GM19455 (cell line): ENCODE data around the gene APBA2.

ENCODE experiments used
- ATAC-seq: cut with Tn5 transposase; IDR thresholded peaks from one replicate; pipeline ENCODE4 v1.9.1; 2021; ENCODE audit not compliant: unreplicated experiment

Gene APBA2

GRCh38 chr15:29072444-29072843 is 186.7 kb downstream of the APBA2 start:
- ATAC-seq: no peak

DNA sequence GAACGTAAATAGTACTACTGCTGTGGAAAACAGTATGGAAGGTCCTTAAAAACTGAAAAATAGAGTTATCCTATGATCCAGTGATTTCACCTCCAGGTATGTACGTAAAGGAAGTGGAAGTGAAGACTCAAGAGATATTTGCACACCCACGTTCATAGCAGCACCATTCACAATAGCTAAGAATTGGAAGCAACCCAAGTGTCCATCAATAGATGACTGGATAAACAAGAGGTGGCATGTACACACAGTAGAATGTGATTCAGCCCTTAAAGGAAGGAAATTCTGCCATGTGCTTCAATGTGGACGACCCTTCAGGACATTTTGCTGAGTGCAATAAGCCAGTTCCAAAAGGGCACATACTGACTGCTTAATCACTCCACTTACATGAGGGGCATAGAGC is 188.3 kb downstream of the APBA2 start:
- ATAC-seq: no peak

- no peak for ATAC-seq
Measured at GRCh38 chr15:29078541-29078940, 192.8 kb downstream of the APBA2 start.

- no peak for ATAC-seq
Measured at GRCh38 chr15:29079479-29079878, 193.7 kb downstream of the APBA2 start.

- no peak for ATAC-seq
Measured at GRCh38 chr15:29081781-29082180, 196.0 kb downstream of the APBA2 start.

DNA sequence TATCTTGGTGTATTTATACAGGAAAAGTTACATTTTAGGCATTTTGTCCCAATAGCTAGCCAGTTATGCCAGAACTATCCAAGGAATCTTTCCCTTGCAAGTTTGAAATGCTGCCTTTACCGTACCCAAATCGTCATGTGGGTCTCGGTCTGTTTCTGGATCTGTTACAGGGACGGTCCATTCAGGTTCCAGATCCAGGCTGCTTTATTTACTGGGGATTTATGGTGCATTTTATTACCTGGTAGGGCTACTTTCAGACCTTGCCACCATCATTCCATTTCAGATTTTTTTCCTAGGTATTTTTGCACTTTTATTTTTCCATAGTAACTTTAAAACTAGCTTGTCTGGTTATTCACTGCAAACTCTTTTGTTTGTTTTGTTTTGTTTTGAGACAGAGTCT is 197.4 kb downstream of the APBA2 start:
- no peak for ATAC-seq

- ATAC-seq: no peak
Measured at GRCh38 chr15:29083858-29084257, 198.1 kb downstream of the APBA2 start.

DNA sequence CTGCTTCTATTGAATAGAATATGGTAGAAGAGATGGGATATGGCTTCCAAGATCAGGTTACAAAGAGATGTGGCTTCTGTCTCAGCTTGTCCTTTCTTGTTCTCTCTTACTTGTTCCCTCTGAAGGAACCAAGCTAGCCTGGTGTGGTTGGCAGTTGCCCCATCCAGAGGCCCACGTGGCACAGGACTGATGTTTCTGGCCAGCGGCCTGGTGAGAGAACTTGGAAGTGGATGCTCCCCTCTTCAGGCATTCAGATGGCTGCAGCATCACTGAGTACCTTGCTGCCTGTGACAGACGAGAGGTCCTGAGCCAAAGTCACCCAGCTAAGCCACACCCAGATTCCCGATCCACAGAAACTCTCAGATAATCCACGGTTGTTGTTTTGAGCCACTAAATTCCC is 200.2 kb downstream of the APBA2 start:
- ATAC-seq: no peak

- no peak for ATAC-seq
Measured at GRCh38 chr15:29086891-29087290, 201.1 kb downstream of the APBA2 start.

DNA sequence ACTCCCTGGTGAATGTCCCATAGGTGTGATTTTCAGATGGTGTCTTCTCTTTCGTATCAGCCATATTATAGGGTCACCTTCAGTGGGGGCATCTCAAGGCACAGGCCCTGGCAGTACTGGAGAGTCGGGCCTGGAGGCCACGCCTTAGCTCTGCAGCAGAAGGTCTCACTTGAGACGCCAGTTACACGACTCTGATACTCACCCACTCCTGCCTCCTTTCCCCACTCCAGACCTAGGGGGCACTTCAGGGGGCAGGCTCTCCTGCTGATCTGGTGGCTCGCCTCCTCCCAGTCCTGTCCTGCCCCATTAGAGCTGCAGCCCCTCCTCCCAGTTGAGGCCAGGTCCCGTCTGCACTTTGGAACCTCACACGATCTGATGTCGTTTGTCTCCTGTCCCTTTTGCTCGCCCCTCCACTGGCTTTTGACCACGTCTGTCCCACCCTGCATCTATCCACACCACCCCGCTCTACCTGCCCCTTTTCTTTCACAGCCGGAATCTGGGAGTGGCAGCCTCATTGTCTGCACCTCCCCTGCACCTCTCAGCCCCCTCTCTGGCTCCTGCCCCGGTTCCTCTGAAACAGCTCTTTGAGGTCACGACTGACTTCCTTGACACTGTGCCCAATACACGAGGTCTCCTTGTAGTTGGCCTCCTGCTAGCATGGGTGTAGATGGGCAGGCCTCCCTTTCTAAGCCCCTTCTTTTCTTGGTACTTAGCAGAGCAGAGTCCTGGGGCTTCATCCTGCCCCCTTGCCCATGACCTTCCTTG is 201.9 kb downstream of the APBA2 start:
- no peak for ATAC-seq

DNA sequence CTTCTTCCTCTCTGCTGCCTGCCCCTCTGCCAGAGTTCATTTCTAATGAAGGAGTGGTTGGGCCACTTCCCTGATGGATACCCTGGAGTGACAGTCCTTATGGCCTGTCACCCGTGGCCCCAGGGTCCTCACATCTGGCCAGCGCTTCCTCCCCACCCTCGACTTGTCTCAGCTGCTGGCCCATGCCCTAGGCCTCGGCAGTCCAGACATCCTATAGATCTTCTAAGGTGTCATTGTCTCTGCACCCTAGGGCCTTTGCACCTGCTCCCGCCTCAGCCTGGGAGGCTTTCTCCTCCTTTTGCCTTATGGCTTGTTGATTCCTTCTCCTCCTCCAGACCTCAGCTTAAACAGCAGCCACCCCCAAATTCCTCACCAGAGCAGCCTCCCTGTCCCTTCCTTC is 202.9 kb downstream of the APBA2 start:
- no peak for ATAC-seq

- no peak for ATAC-seq
Measured at GRCh38 chr15:29089731-29090616, 204.2 kb downstream of the APBA2 start.

DNA sequence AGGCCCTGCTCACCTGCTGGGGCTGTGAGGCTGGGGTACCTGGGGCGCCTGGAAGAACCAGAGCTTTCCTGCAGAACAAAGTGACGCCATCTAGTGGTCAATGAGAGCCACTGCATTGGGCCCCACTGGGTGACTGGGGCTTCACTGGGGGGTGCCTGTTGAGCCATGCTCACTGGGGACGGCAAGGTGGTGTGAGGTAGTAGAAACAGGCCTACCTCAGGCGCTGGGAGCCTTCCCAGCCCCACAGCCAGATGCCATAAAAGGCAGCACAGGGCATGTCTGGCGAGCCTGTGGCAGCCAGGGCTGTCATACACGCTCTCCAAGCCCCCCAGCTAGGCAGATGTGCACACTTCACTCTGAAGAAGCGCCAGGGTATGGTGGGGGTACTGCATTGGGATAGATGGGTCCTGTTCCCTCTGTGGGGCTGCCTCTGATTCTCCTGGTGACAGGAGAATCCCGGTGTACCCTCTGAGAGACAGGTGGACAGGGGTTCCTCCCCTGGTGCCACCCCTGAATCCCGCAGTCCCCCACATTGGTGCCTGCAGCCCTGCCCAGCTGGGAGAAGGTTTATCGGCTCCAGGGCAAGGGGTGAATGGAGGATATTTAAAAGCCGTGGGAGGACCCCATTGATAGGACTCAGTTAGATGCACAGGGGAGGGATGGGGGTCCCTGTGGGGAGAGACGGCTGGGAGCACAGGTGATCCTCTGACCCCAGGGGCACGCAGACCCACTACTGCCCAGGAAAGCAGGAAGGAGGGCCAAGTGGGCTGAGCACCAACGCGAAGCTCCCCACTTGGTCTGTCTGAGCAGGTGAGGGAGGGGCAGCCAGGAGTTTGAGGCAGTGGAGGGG is 205.1 kb downstream of the APBA2 start:
- ATAC-seq: no peak

GRCh38 chr15:29091666-29092065 is 205.9 kb downstream of the APBA2 start:
- ATAC-seq: no peak

- no peak for ATAC-seq
Measured at GRCh38 chr15:29092376-29093064, 206.7 kb downstream of the APBA2 start.

- no peak for ATAC-seq
Measured at GRCh38 chr15:29093065-29093435, 207.3 kb downstream of the APBA2 start.

DNA sequence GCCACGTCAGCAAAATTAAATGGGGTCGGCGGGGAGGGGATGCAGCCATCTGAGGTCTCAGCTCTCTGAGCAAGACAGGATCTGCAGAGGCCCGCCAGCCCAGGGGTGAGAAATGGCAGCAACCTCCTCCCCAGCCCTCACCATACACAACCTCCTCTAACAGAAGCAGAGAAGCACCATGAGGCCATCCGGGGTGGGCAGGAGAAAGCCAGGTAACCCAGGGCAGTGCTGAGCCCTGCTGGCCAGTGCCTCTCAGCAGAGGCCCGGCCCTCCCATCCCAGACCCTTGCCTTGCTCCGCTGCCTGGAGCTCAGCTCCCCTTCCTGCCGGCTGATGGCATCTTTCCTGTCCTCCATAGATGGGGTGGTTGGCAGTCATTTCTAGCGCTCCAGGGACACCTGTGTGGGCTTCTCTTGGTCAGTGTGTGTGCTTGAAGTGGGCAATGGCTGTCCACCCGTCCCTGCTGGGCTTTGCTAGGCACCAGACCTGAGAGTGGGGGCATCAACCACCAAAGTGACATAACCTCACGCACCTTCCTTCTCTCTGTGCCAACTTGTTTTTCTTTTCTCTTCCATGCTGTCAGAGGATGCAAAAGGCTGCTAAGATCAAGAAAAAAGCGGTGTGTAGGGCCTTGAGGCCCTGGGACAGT is 208.0 kb downstream of the APBA2 start:
- ATAC-seq: no peak

GRCh38 chr15:29094711-29095110 is 208.9 kb downstream of the APBA2 start:
- ATAC-seq: no peak

DNA sequence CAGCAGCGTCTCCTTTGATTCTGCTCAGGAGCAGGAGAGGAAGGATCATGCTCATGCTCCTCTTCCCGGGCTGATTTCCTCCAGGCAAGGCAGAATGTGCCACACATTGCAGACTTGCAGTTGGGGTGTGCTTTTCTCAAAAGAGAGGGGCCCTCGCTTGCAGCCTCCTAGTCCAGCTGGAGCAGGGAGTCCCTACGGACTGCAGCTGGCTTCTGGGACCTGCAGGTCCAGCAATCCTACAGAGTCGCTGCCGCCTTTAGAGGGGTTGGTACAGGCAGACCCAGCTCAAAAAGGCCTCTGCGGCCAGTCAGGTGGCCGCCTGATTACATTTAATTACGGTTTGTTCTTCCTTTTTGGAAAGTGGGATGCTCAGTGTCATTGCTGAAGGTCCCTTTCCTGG is 210.0 kb downstream of the APBA2 start:
- ATAC-seq: no peak

DNA sequence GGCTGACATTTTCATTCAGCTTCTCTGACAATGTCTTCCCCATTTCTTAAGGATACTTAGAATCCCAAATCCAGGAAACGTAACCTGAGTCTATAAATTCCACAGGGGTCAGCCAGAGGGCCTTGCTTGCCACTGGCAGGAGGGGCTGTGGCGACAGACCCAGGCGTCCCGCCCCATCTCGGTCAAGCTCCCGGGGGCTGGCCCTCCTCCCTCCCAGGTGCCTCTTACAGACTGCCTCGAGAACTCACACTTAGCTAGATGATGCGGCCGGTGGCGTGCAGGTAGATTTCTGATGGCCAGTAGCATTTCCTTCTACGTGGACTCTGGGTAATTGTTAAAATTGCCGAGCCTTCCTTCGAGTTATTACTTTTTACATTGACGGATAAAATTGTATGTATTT is 211.4 kb downstream of the APBA2 start:
- no peak for ATAC-seq
